Activated CD4-positive, alpha-beta T cell treated with anti-CD3 and anti-CD28 coated beads, Interleukin-2, amount 50 U/mL, for 48 hours (primary cell): ENCODE results near the gene TNFRSF8.

Experiments
- DNase-seq, 2 experiments: peaks; one replicate each; pipeline ENCODE4 v3.0.0-alpha.2; 2020

Gene TNFRSF8

GRCh38 chr1:12143631-12144155 is 80.6 kb downstream of the TNFRSF8 start:
- DNase-seq: peak in 1 of 2 experiments; percentile 58

- DNase-seq: no peak
Measured at GRCh38 chr1:12144236-12144635, 81.1 kb downstream of the TNFRSF8 start.

GRCh38 chr1:12144969-12145368 is 81.9 kb downstream of the TNFRSF8 start:
- no peak for DNase-seq

- DNase-seq: no peak
Measured at GRCh38 chr1:12145616-12146342, 82.7 kb downstream of the TNFRSF8 start.

GRCh38 chr1:12146343-12147112 is 83.4 kb downstream of the TNFRSF8 start:
- DNase-seq: no peak

DNA sequence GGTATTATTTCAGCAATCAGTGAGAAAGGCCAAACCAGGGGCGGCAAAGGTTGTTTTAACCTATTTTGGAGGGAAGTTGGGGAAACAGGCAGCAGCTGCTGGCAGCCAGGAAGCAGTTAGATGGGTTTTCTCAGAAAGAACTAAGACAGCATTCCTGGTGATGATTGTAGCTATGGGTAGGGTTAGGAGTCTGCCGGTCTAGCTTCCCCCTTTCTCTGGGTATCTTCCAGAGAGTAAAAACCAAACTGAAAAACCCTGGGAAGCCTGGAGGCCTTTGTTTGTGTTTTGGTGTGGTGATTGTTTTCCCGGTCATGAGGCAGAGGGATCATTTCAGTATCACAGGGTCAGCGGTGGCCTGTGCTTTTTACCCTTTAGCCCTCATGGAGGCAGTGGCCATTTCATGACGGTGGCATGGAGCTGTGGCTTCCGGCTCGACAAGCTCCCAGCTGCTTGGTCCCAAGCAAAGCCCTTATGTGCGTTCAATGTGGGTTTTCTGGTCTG is 84.1 kb downstream of the TNFRSF8 start:
- no peak for DNase-seq

- no peak for DNase-seq
Measured at GRCh38 chr1:12148160-12148957, 85.3 kb downstream of the TNFRSF8 start.

- no peak for DNase-seq
Measured at GRCh38 chr1:12148958-12149790, 86.1 kb downstream of the TNFRSF8 start.

DNA sequence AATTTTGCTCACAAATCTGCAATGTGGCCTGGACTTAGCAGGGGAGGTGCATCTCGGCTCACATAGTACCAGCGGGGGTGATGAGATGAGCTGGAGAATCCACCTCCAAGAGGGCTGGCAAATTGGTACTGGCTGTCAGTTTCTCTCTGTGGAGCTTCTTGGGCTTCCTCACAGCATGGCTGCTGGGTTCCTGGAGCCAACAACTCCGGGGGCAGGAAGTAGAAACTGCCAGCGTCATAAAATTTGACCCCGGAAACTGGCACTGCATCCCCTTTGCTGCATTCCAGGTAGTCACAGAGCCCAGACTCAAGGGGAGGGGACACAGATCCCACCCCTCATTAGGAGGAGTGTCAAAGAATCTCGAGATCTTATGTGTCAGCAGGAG is 86.7 kb downstream of the TNFRSF8 start:
- no peak for DNase-seq

DNA sequence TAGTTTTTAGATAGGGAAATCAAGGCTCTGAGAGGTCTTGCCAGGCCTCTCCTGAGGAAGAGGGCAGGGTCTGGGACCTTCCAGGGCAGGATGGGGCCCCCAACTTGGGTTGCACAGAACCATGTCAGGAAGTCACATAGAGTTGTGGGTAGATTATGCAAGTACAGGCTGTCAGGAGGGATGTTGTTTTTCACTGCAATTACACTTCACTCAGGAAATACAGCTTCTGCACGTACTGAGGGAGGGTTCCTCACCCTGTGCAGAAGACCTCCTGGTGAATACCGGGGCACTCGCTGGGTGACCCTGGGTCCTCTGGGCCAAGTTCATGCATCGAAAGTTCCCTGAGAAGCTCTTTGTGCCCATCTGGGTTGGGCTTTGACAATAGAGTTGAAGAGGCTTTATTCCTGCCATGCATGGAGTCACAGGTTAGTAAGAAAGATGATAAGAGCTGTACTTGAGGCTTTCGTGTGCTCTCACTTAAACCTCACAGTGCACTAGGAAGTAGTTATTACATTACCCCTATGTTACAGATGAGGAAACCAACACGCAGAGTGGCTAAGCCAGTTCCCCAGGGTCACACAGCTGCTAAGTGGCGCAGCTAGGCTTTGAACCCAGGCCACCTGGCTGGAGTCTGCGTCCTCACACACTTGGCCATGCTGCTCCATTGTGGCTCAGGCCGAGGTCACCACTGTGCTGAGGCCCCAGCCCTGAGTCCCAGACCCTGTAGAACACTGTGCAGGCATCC is 87.5 kb downstream of the TNFRSF8 start:
- no peak for DNase-seq

DNA sequence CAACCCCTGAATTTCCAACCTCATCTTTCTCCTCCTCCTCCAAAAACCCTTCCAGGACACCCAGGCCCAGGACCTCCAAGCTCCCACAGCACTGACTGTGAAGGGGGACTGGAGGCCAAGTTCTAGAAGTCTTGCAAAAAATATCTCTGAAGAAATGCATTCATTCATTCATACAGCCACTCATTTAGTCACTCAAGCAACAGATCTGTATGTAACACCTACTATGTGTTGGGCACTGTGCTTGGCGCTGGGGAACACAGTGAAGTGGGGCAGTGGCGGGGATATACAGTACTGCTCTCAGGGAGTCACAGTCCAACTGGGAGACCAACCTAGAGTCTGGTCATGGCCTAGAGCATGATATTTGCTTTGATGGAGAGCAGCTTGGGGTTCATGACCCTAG is 88.4 kb downstream of the TNFRSF8 start:
- DNase-seq: no peak

DNA sequence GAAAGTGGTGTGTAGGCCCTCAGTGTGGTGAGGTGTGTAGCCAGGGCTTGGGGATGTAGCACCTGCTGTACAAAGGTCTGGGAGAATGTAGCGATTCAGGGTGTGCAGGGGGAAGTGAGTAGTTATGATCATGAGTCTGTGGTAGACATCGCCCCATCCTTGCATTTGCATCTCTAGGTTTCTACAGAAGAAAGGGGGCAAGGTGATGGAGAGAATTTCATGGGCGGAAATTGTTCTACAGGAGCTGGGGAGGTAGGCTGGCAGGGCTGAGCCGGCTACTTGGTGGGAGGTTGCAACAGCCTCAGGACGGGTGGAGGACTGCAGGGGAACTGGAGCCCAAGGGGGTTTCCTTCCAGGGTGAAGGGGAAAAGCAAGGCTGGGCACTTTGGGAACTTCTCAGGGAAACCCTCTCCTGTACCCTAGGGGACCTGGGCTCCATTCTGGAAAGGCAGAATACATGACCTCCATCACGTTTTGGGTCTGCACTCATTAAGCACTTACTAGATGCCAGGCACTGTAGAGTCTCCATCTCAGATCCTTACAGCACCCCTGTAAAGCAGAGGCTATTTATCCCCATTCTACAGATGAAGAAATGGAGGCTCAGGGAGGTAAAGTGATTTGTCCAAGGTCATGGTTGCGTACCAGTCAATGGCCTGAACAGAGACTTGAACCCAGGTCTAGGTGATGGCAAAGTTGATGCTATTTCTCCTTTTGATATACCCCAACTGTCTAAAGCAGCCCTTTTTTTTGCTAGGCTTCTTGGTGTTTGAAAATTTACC is 89.2 kb downstream of the TNFRSF8 start:
- no peak for DNase-seq

- peak in 1 of 2 experiments; percentile 38 for DNase-seq
Measured at GRCh38 chr1:12153181-12153785, 90.2 kb downstream of the TNFRSF8 start.

- DNase-seq: no peak
Measured at GRCh38 chr1:12155328-12155727, 92.2 kb downstream of the TNFRSF8 start.

DNA sequence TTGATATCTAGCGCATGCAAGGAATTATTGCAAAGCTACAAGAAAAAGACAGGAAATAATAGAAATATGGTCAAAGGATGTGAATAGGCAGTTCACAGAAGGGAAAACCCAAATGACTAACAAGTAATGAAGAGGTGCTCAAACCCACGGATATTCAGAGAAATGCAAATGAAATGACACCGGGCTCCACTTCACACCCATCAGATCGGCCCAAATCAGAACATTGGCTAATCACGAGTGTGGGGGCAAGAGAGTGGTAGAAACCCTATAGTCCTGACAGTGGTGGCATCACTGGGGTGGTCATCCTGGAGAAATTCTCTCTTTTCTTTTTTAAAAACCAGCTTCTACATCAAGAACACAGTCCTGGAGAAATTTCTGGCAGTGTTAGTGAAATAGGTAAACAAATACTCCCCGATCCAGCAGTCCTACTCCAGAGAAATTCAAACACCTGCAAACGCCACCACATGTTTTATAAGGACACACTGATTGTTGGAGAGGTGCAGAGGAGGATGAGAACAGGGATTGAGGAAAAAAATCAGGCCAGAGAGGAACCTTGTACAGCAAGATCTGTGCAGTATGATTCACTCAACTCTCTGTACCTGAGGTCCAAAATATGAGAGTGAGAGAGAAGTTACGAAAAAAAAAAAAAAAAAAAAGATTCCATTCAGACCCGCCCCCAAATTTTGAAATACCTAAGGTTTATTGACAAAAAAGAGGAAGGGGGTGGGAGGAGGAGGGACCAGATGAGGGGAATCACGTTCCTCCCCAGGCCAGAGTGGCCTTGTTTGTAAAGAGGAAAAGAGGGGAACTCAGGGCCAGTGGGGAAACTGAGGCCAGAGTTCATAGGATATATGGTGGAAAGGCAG is 94.5 kb downstream of the TNFRSF8 start:
- DNase-seq: peak in 1 of 2 experiments; percentile 59

DNA sequence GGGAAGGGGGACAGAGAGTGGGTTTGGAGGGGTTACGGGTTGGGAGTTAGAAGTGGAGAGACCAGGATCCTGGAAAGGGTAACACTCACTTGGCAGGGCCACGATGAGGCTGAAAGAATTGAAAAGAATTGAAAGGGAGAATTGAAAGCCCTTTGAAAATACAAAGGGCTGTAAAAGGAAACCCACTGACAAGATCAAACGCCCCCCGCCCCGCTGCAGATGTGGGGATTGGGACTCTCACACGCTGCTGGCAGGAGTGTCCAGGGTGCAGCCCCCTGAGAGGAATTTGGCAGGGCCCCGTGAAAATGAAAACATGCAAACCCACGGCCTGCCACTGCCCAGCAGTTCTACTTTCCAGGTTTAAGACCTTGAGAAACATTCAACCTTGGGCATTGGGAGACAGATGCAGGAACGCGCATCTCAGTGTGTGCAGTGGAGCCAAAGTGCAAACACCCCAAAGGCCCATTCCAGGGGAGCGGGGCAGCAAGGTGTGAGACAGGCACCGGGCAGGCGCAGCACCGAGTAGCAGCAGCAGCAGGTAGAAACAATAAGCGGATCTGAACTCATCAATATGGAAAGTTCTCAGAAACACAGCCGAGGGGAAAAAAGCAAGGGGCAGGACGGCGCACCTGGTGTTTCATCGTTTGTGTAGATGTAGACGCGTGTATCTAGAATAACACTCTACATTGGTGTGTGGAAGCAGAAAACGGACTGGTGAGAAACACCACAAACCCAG is 95.4 kb downstream of the TNFRSF8 start:
- peak in 1 of 2 experiments; percentile 42 for DNase-seq

DNA sequence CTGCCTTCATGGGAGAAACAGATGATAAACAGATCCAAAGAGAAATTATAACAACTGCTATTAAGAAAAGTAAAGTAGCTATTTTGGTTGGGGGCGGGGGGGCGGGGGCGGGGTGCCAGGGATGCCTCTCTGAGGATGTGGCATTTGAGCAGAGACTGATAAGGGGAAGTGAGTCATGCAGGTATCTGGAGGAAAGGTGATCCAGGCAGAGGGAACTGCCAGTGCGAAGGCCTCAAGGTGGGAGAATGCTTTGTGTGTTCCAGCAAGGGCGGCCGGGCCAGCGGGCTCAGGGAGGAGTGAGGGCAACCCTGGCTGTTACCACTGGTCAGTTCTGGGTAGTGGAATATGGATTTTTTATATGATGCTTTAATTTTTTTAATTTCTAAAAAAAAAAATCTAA is 96.7 kb downstream of the TNFRSF8 start:
- no peak for DNase-seq

- DNase-seq: no peak
Measured at GRCh38 chr1:12161324-12161661, 98.2 kb downstream of the TNFRSF8 start.
